Activated naive CD8-positive, alpha-beta T cell treated with anti-CD3 and anti-CD28 coated beads, Interleukin-2, amount 10 ng/mL, durations not matched to agents 7 days and 5 days (primary cell): Measurements from ENCODE around the gene TFG. TPM values are rescaled to one million over a fixed set of nuclear protein-coding genes. Genes with fewer than 3 reads are reported as not detected.

Experiments
- total RNA-seq, 2 experiments: library from RNA; stranded (reverse); gene quantifications; one replicate each; pipeline ENCODE4 v1.2.3, GENCODE V29; 2021

Gene TFG
- total RNA-seq, 2 experiments from 2014 or later = 45.1 to 48.4 TPM

Other genes starting within 250 kb of the TFG start
- gene TMEM45A, start 216.9 kb upstream of the TFG start, total RNA-seq = under 1 TPM; 0.20 to 0.78 TPM
- gene ADGRG7, start 99.9 kb upstream of the TFG start, total RNA-seq = not detected